HUES6 (cell line): ENCODE data around the gene DOCK10.

Source experiments
- H3K27ac ChIP-seq: 2 replicates; pipeline ENCODE4 v1.7.0; 2013; ENCODE audit warnings: low read depth, mild to moderate bottlenecking, low read length, inconsistent platforms
- H3K27me3 ChIP-seq: 2 replicates; pipeline ENCODE4 v1.6.1; 2013; ENCODE audit warnings: low read length; ENCODE audit not compliant: control insufficient read depth, insufficient read depth
- H3K36me3 ChIP-seq: 2 replicates; pipeline ENCODE4 v1.6.1; 2013; ENCODE audit warnings: low read length; ENCODE audit not compliant: control insufficient read depth, insufficient read depth
- H3K4me1 ChIP-seq: 2 replicates; pipeline ENCODE4 v1.6.1; 2013; ENCODE audit warnings: low read length; ENCODE audit not compliant: control insufficient read depth, insufficient read depth
- H3K4me3 ChIP-seq: 2 replicates; pipeline ENCODE4 v1.5.1; 2013; ENCODE audit warnings: low read depth, low read length
- H3K9ac ChIP-seq: one replicate; pipeline ENCODE4 v1.6.1; 2013; ENCODE audit warnings: mild to moderate bottlenecking, low read length
- H3K9me3 ChIP-seq: 2 replicates; pipeline ENCODE4 v1.6.1; 2013; ENCODE audit warnings: low read depth, low read length; ENCODE audit not compliant: control insufficient read depth, insufficient read depth

DOCK10 gene

DNA sequence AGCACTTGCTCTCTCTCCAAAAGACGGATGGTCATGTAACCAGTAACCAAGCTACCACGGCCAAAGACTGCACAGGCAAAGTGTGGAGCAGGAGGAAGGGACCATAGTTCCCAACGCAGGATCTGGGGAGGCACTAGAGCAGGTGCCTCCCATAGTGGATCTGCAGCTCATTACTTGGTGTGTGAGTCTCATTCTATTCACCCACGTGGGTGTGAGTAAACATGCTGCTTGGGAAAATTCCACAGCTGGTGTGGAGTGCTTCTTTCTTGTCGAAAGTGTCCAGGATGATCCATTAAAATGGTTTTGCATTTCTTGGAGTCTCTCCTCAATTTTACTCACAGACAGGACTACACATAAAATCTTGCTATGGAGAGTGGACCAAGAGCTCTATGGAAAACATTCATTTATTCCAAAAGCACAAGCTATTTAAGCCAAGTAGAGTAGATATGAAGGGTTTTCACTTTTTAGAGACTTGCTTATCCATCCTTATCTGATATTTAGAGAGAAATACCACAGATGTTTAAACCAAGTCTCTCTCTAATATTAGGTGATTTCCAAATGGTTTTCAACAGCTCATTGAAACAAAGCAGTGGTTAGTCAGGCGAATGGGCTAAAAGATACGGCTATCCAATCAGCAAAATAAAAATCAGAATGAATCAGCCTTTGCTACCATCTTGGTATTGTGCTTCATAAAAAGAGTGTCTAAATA is 221.8 kb downstream of the DOCK10 start:
- Histone ChIP-seq H3K27ac (no peak overlapping the region), H3K27me3 (no peaks in the 10 kb centered on the region), H3K9me3 (no peaks in the 10 kb centered on the region), H3K4me3 (no peak overlapping the region), H3K36me3 (no peaks in the 10 kb centered on the region), H3K4me1 (0 out of 2 replicates have a peak, but pooled peaks cover 3% of the 10 kb centered on the region), H3K9ac (no peak overlapping the region)

DNA sequence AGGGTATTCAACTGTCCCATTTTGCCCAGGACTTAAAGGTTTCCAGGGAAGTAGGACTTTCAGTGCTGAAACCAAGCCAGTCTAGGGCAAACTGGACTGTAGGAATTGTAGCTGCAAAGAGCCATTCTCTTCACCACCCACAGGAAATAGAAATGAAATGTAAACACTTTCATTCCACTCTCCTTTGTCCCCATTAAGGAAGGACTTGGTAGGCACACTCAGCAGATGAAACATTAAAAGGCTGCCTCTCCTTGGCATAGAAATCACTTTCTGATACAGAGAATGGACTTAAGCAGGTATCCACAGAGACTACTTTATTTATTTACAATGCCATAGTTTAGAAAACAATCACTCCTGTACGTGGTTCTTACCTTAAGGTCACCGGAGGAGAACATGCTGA is 223.2 kb downstream of the DOCK10 start:
- H3K27me3 ChIP-seq: no peaks in the 10 kb centered on the region
- no peak overlapping the region for H3K27ac ChIP-seq
- H3K4me1 ChIP-seq: 0 out of 2 replicates have a peak, but pooled peaks cover 3% of the 10 kb centered on the region
- no peaks in the 10 kb centered on the region for H3K36me3 ChIP-seq
- H3K9ac ChIP-seq: no peak overlapping the region
- no peak overlapping the region for H3K4me3 ChIP-seq
- H3K9me3 ChIP-seq: no peaks in the 10 kb centered on the region

DNA sequence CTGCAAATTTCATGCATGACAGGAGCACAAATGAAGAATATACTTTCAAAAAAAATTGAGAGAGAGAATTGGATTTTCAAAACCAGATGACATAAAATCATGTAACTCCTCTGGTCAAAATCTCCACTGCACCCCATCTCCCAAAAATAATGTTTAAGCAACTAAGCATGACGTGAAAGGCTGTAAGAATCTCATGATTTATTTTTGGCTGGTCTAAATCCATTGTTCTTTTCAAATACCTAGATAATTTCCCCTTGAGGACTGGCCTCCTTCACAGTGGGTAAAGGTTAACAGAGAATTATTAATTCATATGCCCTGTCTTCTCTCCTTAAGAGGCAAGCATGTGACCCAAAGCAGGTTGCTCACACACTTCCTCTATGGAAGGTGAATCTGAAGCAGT is 224.6 kb downstream of the DOCK10 start:
- no peak overlapping the region for H3K9ac ChIP-seq
- H3K9me3 ChIP-seq: no peaks in the 10 kb centered on the region
- H3K36me3 ChIP-seq: no peaks in the 10 kb centered on the region
- no peak overlapping the region for H3K4me3 ChIP-seq
- 0 out of 2 replicates have a peak, but pooled peaks cover 3% of the 10 kb centered on the region for H3K4me1 ChIP-seq
- H3K27ac ChIP-seq: no peak overlapping the region
- H3K27me3 ChIP-seq: no peaks in the 10 kb centered on the region

DNA sequence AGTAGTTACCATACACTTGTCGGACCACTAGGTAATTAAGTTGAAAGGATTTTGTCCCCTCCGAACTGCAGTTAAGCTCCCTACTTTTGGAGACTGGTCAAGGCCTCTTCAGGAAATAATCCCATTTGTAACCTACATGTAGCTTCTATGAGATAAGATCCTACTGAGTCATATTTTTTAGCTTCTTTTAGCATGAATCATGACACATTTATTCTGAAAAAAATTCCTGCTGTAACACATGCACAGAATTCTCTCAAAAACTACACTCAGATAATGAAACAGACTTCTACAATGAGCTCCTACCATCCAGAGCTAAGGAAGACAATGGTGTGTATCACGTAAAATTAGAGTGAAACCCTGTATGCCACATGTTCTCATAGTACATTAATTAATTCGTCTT is 225.5 kb downstream of the DOCK10 start:
- H3K9ac ChIP-seq: no peak overlapping the region
- no peaks in the 10 kb centered on the region for H3K27me3 ChIP-seq
- H3K27ac ChIP-seq: no peak overlapping the region
- no peak overlapping the region for H3K4me3 ChIP-seq
- no peaks in the 10 kb centered on the region for H3K36me3 ChIP-seq
- H3K9me3 ChIP-seq: no peaks in the 10 kb centered on the region
- 0 out of 2 replicates have a peak, but pooled peaks cover 3% of the 10 kb centered on the region for H3K4me1 ChIP-seq

DNA sequence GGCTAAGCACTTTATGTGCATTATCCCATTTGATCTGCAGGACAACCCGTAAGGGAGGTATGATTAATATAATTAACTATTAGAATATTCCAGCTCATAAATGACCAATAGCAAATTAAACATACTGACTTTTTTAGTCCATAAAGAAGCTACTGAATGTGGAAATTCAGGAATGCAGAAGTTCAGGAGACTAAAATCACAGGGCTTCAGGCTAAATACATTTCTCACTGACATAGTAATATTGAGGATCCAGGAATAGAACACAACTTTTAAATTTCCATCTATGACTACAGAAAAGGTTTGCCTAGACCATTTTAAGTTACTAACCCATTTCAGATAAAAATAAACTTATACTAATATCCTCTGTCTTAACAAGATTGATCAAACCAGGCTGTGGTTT is 228.7 kb downstream of the DOCK10 start:
- no peak overlapping the region for H3K27ac ChIP-seq
- H3K4me3 ChIP-seq: no peak overlapping the region
- H3K27me3 ChIP-seq: no peaks in the 10 kb centered on the region
- H3K36me3 ChIP-seq: no peaks in the 10 kb centered on the region
- no peaks in the 10 kb centered on the region for H3K9me3 ChIP-seq
- H3K9ac ChIP-seq: no peak overlapping the region
- 0 out of 2 replicates have a peak, but pooled peaks cover 3% of the 10 kb centered on the region for H3K4me1 ChIP-seq

DNA sequence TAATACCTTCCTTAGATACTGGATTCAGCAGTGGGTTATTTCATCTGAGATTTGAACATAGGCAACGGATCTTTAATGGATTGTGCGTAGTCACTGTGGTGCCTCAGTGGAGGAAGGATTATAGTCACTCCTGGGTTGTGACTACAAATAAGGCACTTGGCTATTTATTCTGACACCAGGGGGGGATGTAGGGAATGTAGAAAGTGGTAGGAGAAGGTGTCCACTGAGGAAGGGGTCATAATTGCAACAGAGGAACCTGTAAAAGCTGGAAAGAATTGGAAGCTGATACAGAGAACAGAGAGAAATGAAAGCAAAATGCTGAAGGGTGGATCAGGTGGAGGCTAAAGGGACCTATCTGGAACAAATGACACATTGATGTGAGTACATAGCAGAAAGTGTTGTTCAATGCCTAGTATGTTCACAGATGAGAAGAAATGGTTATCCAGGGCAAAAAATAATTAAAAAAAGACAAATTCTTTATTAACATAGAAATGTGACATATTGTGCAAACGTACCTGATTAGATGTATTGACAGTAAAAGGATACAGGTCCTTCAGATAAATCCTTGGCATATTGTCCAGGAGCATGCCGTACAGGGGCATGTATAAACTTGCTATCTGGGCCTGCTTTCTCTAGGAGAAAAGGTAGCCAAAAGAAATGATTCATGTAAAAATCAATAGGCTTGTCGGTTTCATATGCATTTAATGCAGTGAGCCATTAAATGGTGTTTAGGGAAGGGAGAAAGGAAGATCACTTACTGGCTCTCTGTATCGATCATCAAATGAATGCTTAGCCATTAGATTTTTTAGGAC is 234.9 kb downstream of the DOCK10 start:
- H3K4me1 ChIP-seq: peaks cover 5% of the 10 kb centered on the region; the same call in 1 of the 2 replicates
- H3K27me3 ChIP-seq: no peaks in the 10 kb centered on the region
- H3K36me3 ChIP-seq: no peaks in the 10 kb centered on the region
- no peak overlapping the region for H3K4me3 ChIP-seq
- no peaks in the 10 kb centered on the region for H3K9me3 ChIP-seq
- no peak overlapping the region for H3K27ac ChIP-seq
- no peak overlapping the region for H3K9ac ChIP-seq

DNA sequence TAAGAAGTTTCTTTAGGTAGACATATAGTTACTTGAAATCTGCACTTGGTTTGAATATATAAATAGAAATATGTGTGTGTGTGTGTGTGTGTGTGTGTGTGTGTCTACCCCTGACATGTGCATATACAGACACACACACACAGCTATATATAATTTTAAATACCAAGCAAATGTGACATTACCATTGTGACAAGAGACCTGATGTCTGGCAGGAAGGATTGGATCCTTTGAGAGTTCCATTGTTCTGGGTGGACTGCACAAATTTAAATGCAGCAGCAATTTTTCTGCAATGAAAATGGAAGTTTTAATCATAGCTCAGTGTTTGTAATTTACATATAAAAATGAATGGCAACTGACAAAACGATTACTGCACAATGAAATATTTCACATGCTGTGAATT is 238.3 kb downstream of the DOCK10 start:
- Histone ChIP-seq H3K36me3 (no peaks in the 10 kb centered on the region), H3K9me3 (no peaks in the 10 kb centered on the region), H3K4me3 (no peak overlapping the region), H3K27ac (no peak overlapping the region), H3K4me1 (peaks cover 7% of the 10 kb centered on the region; the same call in 1 of the 2 replicates), H3K9ac (no peak overlapping the region), H3K27me3 (no peaks in the 10 kb centered on the region)

DNA sequence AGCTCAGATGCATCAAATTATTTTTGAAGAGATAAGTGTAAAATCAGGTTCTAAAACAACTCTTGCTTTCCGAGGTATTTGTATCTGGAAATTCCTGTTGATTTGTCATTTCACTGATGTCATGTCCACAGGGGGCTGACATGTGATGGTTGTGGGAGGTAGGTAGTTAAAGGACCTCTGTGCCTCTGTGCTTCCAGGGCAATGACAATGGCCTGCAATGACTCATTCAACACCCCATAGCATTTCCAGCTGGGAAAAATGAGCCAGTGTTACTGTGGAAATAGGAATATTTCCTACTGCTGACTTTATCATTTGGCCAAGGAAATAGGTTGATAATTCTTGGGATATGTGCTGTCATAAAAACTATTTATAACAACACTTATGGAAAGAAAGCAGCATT is 239.9 kb downstream of the DOCK10 start:
- Histone ChIP-seq H3K9ac (no peak overlapping the region), H3K4me1 (peaks cover 7% of the 10 kb centered on the region; the same call in 1 of the 2 replicates), H3K27ac (peak overlapping the region; percentile 9; the same call in 1 of the 2 replicates), H3K9me3 (no peaks in the 10 kb centered on the region), H3K27me3 (no peaks in the 10 kb centered on the region), H3K36me3 (no peaks in the 10 kb centered on the region), H3K4me3 (no peak overlapping the region)

DNA sequence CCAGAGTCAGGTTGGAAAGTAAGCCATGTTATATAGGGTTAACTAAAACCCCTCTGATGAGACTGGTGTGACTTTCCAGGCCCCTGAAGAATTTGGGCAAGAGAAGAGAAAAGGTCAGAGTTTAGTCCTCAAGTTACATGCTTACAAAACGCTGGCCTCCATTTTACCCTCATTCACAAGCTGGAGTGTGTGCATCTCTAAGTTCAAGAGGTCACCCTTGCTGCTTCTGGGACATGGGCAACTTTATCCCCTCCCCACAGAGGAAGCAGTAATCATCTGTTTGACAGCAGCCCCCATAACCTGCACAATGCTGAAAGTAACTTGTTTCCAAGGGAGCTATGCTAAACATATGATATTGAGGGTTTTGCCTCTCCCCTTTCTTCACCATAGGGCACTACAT is 240.9 kb downstream of the DOCK10 start:
- H3K9ac ChIP-seq: no peak overlapping the region
- H3K4me1 ChIP-seq: peaks cover 7% of the 10 kb centered on the region; the same call in 1 of the 2 replicates
- no peaks in the 10 kb centered on the region for H3K9me3 ChIP-seq
- H3K4me3 ChIP-seq: no peak overlapping the region
- no peak overlapping the region for H3K27ac ChIP-seq
- H3K27me3 ChIP-seq: no peaks in the 10 kb centered on the region
- H3K36me3 ChIP-seq: no peaks in the 10 kb centered on the region

DNA sequence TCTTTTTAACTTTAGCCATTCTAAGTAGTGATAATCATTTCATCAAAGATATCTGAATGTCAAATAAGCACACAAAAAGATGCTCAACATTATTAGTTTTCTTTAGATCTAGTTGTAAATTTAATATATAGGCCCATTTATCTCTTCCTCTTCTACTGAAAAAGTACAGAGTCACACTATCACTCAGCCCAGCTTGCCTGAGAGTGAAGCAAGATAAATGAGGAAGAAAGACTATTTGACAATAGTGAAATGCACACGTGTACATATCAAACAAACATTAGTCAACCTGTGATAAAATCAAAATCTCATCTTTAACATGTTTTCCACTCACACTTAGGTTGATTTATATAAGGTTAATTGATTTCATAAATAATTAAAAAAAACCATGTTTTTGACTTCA is 242.6 kb downstream of the DOCK10 start:
- Histone ChIP-seq H3K36me3 (no peaks in the 10 kb centered on the region), H3K9me3 (no peaks in the 10 kb centered on the region)

DNA sequence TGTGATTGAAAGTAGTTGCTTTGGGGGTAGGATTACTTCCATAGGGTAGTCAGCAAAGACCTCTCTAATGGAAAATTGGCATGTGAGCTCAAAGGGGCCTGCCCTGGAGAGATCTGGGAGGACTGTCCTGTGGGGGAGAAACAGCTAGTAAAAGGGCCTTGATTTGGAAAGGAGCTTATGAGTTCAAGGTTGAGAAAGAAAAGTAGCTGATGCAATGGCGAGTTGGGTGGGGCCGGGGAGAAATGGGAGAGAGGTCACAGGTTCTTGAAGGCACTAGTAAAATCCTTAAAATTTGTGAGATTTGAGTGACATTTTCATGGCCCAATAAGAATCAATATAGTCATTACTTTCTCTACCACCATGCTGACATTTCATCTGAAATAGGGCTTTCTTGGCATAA is 244.1 kb downstream of the DOCK10 start:
- Histone ChIP-seq H3K27ac (no peak overlapping the region), H3K9me3 (no peaks in the 10 kb centered on the region), H3K27me3 (no peaks in the 10 kb centered on the region), H3K36me3 (no peaks in the 10 kb centered on the region), H3K4me3 (no peak overlapping the region), H3K9ac (no peak overlapping the region), H3K4me1 (peaks cover 7% of the 10 kb centered on the region; the same call in 1 of the 2 replicates)

More for the DNA sequence above, 242.6 kb downstream of the DOCK10 start:
- H3K4me1 ChIP-seq: peaks cover 7% of the 10 kb centered on the region; the same call in 1 of the 2 replicates
- H3K4me3 ChIP-seq: no peak overlapping the region
- no peak overlapping the region for H3K9ac ChIP-seq
- H3K27me3 ChIP-seq: no peaks in the 10 kb centered on the region
- H3K27ac ChIP-seq: no peak overlapping the region
